Measurements from ENCODE around the gene COMMD6.

COMMD6 gene

GRCh38 chr13:75482070-75482819, 55.4 kb downstream of the COMMD6 start, which contains the start of gene TBC1D4:
Gene TBC1D4, minus strand, starts transcription at chr13:75482169. Its CDS starts 402 bp downstream, at chr13:75481767.
- no peaks in the 10 kb centered on the region for H3K36me3 ChIP-seq (ENCODE audit: insufficient read depth)
- peak within 1 kb of the TSS; percentile 54 for H3K4me2 ChIP-seq
- peaks cover 30% of the 10 kb centered on the region for H3K4me1 ChIP-seq (ENCODE audit: low read depth, poor library complexity, severe bottlenecking)
- H2AFZ ChIP-seq (ENCODE audit: low read depth) = peak within 1 kb of the TSS; percentile 74
- no peaks in the 10 kb centered on the region for H3K79me2 ChIP-seq (ENCODE audit: insufficient read depth, low read depth)
- no peaks in the 10 kb centered on the region; the same call in 1 of the 2 replicates for H4K20me1 ChIP-seq (ENCODE audit: insufficient read depth)
- H3K27me3 ChIP-seq (ENCODE audit: insufficient read depth, low read depth) = no peaks in the 10 kb centered on the region
- no peak within 1 kb of the TSS for H3K4me3 ChIP-seq (IDR thresholded peaks at IDR 0.05; ENCODE audit: insufficient read depth, low read depth, low read length)
- peak within 1 kb of the TSS; percentile 51 for H3K9ac ChIP-seq
- H3K27ac ChIP-seq = peak within 1 kb of the TSS; percentile 50; the same call in 1 of the 2 replicates
- peak; percentile 74 for TF ChIP-seq CTCF (conservative IDR thresholded peaks at IDR 0.05; ENCODE audit: low read depth, low read length)

- no peaks in the 10 kb centered on the region; the same call in 1 of the 2 replicates for H4K20me1 ChIP-seq (ENCODE audit: insufficient read depth)
- peaks cover 22% of the 10 kb centered on the region for H3K4me1 ChIP-seq (ENCODE audit: low read depth, poor library complexity, severe bottlenecking)
- H3K4me2 ChIP-seq = peak overlapping the region; percentile 54
- H3K27ac ChIP-seq = no peak overlapping the region
- no peaks in the 10 kb centered on the region for H3K27me3 ChIP-seq (ENCODE audit: insufficient read depth, low read depth)
- H3K4me3 ChIP-seq (IDR thresholded peaks at IDR 0.05; ENCODE audit: insufficient read depth, low read depth, low read length) = no peak overlapping the region
- no peaks in the 10 kb centered on the region for H3K79me2 ChIP-seq (ENCODE audit: insufficient read depth, low read depth)
- peak overlapping the region; percentile 51; the same call in 1 of the 2 replicates for H3K9ac ChIP-seq
- H3K36me3 ChIP-seq (ENCODE audit: insufficient read depth) = no peaks in the 10 kb centered on the region
- TF ChIP-seq CTCF (conservative IDR thresholded peaks at IDR 0.05; ENCODE audit: low read depth, low read length) = no peak
- H2AFZ ChIP-seq (ENCODE audit: low read depth) = peak overlapping the region; percentile 74
These were observed 56.2 kb downstream of the COMMD6 start for GRCh38 chr13:75481176-75482069.

DNA sequence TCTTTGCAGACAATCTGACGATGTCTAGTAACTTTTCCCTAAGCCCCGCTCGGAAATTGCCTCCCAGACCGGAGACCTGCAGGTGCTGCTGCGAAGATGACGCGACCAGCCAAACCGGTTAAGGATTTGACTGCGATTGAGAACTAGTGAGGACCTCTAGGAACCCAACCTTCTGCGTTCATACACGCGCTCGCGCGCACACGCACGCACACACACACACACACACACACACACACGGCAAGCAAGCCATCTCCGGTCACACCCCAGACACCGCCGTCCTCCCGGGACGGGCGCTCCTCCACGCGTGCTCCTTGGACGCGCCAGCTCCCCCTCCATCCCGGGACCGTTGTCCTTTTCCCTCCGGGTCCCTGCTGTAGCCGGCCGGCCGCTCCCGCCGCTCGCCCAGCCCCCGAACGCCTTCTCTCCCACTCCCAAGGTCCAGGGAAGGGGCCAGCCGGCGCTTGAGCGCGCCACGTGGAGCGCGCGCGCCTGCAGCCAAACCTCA, 56.9 kb downstream of the COMMD6 start:
- no peaks in the 10 kb centered on the region for H3K27me3 ChIP-seq (ENCODE audit: insufficient read depth, low read depth)
- no peak for TF ChIP-seq CTCF (conservative IDR thresholded peaks at IDR 0.05; ENCODE audit: low read depth, low read length)
- H4K20me1 ChIP-seq (ENCODE audit: insufficient read depth) = no peaks in the 10 kb centered on the region; the same call in 1 of the 2 replicates
- no peaks in the 10 kb centered on the region for H3K79me2 ChIP-seq (ENCODE audit: insufficient read depth, low read depth)
- H3K9ac ChIP-seq = peak overlapping the region; percentile 51; the same call in 1 of the 2 replicates
- peak overlapping the region; percentile 74 for H2AFZ ChIP-seq (ENCODE audit: low read depth)
- H3K27ac ChIP-seq = no peak overlapping the region
- peaks cover 16% of the 10 kb centered on the region for H3K4me1 ChIP-seq (ENCODE audit: low read depth, poor library complexity, severe bottlenecking)
- no peak overlapping the region for H3K4me3 ChIP-seq (IDR thresholded peaks at IDR 0.05; ENCODE audit: insufficient read depth, low read depth, low read length)
- no peaks in the 10 kb centered on the region for H3K36me3 ChIP-seq (ENCODE audit: insufficient read depth)
- H3K4me2 ChIP-seq = peak overlapping the region; percentile 52

DNA sequence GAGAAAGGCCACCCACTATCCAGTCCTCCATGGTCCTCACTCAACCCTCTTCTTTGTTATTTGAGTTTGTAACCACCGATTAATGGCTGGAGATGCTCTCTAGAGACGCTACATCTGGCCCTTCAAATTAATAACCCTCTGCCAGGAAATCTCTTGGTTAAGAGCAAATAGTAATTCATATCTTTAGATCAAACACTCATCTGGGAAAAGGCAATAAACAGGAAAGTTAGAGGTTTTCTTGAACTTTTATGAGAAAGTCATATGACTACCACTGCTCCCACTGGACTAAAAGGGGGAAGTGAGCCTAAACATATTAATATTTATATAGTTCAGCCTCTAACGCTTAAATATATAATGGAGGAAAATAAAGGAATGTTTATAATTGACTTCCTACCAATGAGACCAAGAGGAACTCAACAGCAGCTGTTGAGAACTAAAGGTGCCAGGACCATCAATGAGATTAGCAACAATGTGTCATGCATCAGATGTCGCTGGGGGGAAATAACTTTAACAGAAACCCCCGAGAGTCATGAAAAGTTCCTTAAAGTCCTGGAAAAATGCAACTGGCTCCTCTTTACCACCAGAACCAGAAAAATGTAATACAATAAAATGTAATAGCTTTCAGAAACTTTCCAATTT, 58.4 kb downstream of the COMMD6 start:
- no peak overlapping the region for H3K9ac ChIP-seq
- H3K27ac ChIP-seq = no peak overlapping the region
- no peak for TF ChIP-seq CTCF (conservative IDR thresholded peaks at IDR 0.05; ENCODE audit: low read depth, low read length)
- H2AFZ ChIP-seq (ENCODE audit: low read depth) = no peak overlapping the region
- no peaks in the 10 kb centered on the region for H3K79me2 ChIP-seq (ENCODE audit: insufficient read depth, low read depth)
- no peak overlapping the region for H3K4me3 ChIP-seq (IDR thresholded peaks at IDR 0.05; ENCODE audit: insufficient read depth, low read depth, low read length)
- peaks cover 14% of the 10 kb centered on the region for H3K4me1 ChIP-seq (ENCODE audit: low read depth, poor library complexity, severe bottlenecking)
- no peak overlapping the region for H3K4me2 ChIP-seq
- H4K20me1 ChIP-seq (ENCODE audit: insufficient read depth) = no peaks in the 10 kb centered on the region; the same call in 1 of the 2 replicates
- no peaks in the 10 kb centered on the region for H3K27me3 ChIP-seq (ENCODE audit: insufficient read depth, low read depth)
- no peaks in the 10 kb centered on the region for H3K36me3 ChIP-seq (ENCODE audit: insufficient read depth)
